ENCODE results near the gene CCDC190.

DNA sequence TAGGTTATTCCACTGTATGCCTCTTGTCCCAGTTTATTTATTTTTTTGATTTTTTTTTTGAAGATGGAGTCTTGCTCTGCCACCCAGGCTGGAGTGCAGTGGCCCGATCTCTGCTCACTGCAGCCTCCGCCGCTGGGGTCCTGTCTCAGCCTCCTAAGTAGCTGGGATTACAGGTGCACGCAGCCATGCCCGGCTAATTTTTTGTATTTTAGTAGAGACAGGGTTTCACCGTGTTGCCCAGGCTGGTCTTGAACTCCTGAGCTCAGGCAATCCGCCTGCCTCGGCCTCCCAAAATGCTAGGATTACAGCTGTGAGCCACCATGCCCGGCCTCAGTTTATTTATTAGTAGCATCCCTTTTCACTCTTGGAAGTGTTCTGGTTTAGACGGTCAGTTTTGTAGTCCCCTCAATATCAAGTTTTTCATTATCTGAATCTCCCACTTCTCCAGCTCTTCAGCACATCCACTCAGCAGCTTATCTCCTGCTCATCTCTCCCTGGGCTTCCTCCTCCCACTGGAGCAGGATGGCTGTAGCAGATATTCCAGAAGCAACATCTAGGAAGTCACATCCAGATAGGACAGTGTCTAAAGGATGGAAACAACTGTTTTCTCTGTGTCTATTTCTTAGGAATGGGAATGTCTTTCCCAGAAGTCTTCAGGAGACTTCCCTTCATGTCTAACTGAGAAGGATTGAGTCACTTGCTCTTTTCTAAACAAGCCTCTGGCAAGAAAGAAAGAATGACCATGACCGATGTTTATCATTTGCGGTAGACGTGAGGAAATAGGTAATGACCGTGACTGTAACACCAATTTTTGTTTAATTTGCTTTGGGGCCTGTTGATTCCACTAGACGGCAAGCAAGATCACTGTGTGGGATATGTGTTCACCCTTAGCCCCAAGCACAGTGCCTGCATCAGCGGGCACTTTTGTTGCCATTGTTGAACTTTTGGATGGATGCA, 14.4 kb downstream of the CCDC190 start:
- TF ChIP-seq, protein P1, sequence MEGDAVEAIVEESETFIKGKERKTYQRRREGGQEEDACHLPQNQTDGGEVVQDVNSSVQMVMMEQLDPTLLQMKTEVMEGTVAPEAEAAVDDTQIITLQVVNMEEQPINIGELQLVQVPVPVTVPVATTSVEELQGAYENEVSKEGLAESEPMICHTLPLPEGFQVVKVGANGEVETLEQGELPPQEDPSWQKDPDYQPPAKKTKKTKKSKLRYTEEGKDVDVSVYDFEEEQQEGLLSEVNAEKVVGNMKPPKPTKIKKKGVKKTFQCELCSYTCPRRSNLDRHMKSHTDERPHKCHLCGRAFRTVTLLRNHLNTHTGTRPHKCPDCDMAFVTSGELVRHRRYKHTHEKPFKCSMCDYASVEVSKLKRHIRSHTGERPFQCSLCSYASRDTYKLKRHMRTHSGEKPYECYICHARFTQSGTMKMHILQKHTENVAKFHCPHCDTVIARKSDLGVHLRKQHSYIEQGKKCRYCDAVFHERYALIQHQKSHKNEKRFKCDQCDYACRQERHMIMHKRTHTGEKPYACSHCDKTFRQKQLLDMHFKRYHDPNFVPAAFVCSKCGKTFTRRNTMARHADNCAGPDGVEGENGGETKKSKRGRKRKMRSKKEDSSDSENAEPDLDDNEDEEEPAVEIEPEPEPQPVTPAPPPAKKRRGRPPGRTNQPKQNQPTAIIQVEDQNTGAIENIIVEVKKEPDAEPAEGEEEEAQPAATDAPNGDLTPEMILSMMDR (IDR thresholded peaks at IDR 0.05) = no peak
- TF ChIP-seq, protein P2, sequence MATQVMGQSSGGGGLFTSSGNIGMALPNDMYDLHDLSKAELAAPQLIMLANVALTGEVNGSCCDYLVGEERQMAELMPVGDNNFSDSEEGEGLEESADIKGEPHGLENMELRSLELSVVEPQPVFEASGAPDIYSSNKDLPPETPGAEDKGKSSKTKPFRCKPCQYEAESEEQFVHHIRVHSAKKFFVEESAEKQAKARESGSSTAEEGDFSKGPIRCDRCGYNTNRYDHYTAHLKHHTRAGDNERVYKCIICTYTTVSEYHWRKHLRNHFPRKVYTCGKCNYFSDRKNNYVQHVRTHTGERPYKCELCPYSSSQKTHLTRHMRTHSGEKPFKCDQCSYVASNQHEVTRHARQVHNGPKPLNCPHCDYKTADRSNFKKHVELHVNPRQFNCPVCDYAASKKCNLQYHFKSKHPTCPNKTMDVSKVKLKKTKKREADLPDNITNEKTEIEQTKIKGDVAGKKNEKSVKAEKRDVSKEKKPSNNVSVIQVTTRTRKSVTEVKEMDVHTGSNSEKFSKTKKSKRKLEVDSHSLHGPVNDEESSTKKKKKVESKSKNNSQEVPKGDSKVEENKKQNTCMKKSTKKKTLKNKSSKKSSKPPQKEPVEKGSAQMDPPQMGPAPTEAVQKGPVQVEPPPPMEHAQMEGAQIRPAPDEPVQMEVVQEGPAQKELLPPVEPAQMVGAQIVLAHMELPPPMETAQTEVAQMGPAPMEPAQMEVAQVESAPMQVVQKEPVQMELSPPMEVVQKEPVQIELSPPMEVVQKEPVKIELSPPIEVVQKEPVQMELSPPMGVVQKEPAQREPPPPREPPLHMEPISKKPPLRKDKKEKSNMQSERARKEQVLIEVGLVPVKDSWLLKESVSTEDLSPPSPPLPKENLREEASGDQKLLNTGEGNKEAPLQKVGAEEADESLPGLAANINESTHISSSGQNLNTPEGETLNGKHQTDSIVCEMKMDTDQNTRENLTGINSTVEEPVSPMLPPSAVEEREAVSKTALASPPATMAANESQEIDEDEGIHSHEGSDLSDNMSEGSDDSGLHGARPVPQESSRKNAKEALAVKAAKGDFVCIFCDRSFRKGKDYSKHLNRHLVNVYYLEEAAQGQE (IDR thresholded peaks at IDR 0.05; ENCODE audit: insufficient read depth in 1 of 2, low read depth in 2 of 2, low read length in 1 of 2) = no peak
- no peak for TF ChIP-seq POLR2AphosphoS5 (IDR thresholded peaks at IDR 0.05; ENCODE audit: low read depth, low read length)
- TF ChIP-seq SIN3A (IDR thresholded peaks at IDR 0.05; ENCODE audit: borderline replicate concordance, insufficient read depth, low read depth, low read length) = no peak
- no peak for TF ChIP-seq TCF7L2 (IDR thresholded peaks at IDR 0.05; ENCODE audit: low read depth, low read length)

Measured in Panc1 (cell line).